H1 (cell line): ENCODE results near the gene SLC35A2. TPM values are rescaled to one million over a fixed set of nuclear protein-coding genes. Genes with fewer than 3 reads are reported as not detected.
A peak's percentile ranks its signal among the peaks of the same experiment; 100 is the strongest.

Experiments used
- CBX5 ChIP-seq: fragments of 300-800, 300-1000 bp; sonication (generic); IDR thresholded peaks from 2 replicates; pipeline ENCODE4 v1.7.1; 2016; ENCODE audit warnings: antibody characterized with exemption, low read length, low read depth
- CHD2 ChIP-seq: IDR thresholded peaks from 2 replicates; pipeline ENCODE4 v1.6.1; 2012; ENCODE audit warnings: low read length, improper control_type of control experiment
- GABPA ChIP-seq: IDR thresholded peaks from 2 replicates; pipeline ENCODE4 v1.6.1; 2011; ENCODE audit warnings: mild to moderate bottlenecking, low read length, moderate library complexity, borderline replicate concordance; ENCODE audit not compliant: insufficient read depth
- GTF2F1 ChIP-seq: IDR thresholded peaks from 2 replicates; pipeline ENCODE4 v1.6.1; 2012; ENCODE audit warnings: low read depth, low read length, improper control_type of control experiment, borderline replicate concordance
- MAX ChIP-seq: IDR thresholded peaks from 2 replicates; pipeline ENCODE4 v1.6.1; 2012; ENCODE audit warnings: inconsistent platforms
- POLR2A ChIP-seq, 2 experiments: IDR thresholded peaks; 1 replicate in 1 of 2; 2 replicates in 1 of 2; pipeline ENCODE4 v1.6.1; 2011; ENCODE audit warnings: low read depth in 2 of 2, low read length in 2 of 2, mild to moderate bottlenecking in 2 of 2; ENCODE audit errors: control extremely low read depth in 1 of 2
- RAD21 ChIP-seq, 2 experiments: IDR thresholded peaks in 1 of 2; conservative IDR thresholded peaks in 1 of 2; 2 replicates each; pipeline ENCODE4 v1.6.1; 2011; ENCODE audit warnings: low read depth in 2 of 2, low read length in 2 of 2, improper control_type of control experiment in 1 of 2, inconsistent platforms in 1 of 2, mild to moderate bottlenecking in 1 of 2, moderate library complexity in 1 of 2
- TBP ChIP-seq: IDR thresholded peaks from 2 replicates; pipeline ENCODE4 v1.6.1; 2011; ENCODE audit warnings: low read depth, low read length, improper control_type of control experiment
- polyA plus RNA-seq, 7 experiments: library from polyadenylated mRNA; depleted of rRNA in 3 of 7; stranded (reverse) in 5 of 7; unstranded in 2 of 7; fragments of >200 nt in 5 of 7; fragments of 200-250 nt in 2 of 7; gene quantifications; 1 replicate in 5 of 7; 2 replicates in 1 of 7; 4 replicates in 1 of 7; pipeline versions ENCODE4 v1.2.1 to v1.2.3, GENCODE V29; 2011 to 2013; ENCODE audit warnings: missing spikeins in 2 of 7, mixed read lengths in 2 of 7
- total RNA-seq: library from RNA; stranded (reverse); fragmentation: NEBNext Ultra II Directional; extraction: Animal tissue kit (Norgen Biotek cat#: 25700); gene quantifications from 2 replicates; pipeline ENCODE4 v1.2.1, GENCODE V29; 2021

SLC35A2 gene
- total and polyA plus RNA-seq, 2 of the 8 experiments (the other 6 are each of a cell fraction or from before 2014, with no cell fraction given) = 21.4 to 48.3 TPM

- TF ChIP-seq RAD21 (IDR thresholded peaks at IDR 0.05 in 1 of 2, conservative IDR thresholded peaks at IDR 0.05 in 1 of 2; ENCODE audit: low read depth in 2 of 2, low read length in 2 of 2) (peak; percentile 37 to 41; a peak in 3 of 4 replicates), GABPA (no peak), CBX5 (no peak), POLR2A (IDR thresholded peaks at IDR 0.05; ENCODE audit: control extremely low read depth in 1 of 2, low read depth in 2 of 2, low read length in 2 of 2) (0 out of 3 replicates have a peak, but pooled peaks of 1 of the 2 experiments have one; percentile 20), CHD2 (no peak), TBP (no peak), MAX (0 out of 2 replicates have a peak, but pooled peaks have one; percentile 21), GTF2F1 (no peak)
Measured at GRCh38 chrX:48891402-48892288, 19.8 kb downstream of the SLC35A2 start (continued).
